Activated CD8-positive, alpha-beta memory T cell treated with anti-CD3 and anti-CD28 coated beads, Interleukin-2, amount 50 U/mL, for 24 hours (primary cell): ENCODE data around the gene GPR55.

Source experiments
- DNase-seq: peaks from one replicate; pipeline ENCODE4 v3.0.0-alpha.2; 2020; ENCODE audit errors: extremely low read depth

Gene GPR55

DNA sequence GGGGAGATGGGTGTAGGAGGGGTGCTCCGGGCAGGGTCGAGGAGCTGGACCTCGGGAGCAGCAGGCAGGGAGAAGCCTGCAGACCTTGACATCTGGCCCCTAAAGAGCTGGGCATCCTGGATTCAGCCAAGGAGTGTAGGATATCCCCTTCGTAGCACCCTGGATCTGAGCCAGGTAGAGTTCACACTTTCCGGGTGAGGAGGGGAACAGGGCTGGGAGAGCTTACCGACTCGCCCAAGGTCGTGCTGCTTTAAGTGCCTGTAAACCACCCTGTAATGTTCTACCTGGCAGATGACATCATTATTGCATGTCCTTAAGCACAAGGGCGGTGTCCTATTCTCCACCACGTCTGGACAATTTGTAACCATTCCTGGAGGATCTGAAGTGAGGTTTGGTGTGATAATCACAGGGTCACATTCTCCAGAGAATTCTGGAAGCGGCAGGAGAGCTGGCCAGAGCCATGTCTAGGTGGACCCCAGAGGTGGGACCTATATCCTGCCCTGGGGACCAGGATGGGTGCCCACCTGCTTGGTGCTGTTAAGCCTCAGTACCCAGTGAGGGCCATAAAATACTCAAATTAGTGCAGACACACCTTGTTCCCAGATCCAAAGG lies 45.7 kb downstream of the GPR55 start:
- DNase-seq: no peak

DNA sequence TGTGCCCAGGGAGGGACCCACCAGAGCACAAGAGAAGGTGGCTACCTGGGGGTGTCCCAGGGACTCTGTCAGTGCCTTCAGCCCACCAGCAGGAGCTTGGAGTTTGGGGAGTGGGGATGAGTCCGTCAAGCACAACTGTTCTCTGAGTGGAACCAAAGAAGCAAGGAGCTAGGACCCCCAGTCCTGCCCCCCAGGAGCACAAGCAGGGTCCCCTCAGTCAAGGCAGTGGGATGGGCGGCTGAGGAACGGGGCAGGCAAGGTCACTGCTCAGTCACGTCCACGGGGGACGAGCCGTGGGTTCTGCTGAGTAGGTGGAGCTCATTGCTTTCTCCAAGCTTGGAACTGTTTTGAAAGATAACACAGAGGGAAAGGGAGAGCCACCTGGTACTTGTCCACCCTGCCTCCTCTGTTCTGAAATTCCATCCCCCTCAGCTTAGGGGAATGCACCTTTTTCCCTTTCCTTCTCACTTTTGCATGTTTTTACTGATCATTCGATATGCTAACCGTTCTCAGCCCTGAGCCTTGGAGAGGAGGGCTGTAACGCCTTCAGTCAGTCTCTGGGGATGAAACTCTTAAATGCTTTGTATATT lies 46.3 kb downstream of the GPR55 start:
- no peak for DNase-seq

DNA sequence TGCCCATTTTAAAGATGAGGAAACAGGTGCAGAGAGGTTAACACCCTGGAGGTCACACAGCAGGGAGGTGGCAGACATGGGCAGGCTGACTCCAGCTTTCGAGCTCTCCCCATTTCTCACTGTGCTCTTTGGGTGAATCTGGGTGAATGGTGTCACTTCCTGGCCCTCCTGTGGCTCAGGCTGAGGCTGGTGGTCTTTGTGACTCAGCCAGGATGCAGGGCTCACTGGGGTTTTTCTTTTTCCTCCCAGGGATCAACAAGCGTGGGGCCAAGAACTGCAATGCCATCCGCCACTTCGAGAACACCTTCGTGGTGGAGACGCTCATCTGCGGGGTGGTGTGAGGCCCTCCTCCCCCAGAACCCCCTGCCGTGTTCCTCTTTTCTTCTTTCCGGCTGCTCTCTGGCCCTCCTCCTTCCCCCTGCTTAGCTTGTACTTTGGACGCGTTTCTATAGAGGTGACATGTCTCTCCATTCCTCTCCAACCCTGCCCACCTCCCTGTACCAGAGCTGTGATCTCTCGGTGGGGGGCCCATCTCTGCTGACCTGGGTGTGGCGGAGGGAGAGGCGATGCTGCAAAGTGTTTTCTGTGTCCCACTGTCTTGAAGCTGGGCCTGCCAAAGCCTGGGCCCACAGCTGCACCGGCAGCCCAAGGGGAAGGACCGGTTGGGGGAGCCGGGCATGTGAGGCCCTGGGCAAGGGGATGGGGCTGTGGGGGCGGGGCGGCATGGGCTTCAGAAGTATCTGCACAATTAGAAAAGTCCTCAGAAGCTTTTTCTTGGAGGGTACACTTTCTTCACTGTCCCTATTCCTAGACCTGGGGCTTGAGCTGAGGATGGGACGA lies 47.1 kb downstream of the GPR55 start:
- peak; percentile 38 for DNase-seq

DNA sequence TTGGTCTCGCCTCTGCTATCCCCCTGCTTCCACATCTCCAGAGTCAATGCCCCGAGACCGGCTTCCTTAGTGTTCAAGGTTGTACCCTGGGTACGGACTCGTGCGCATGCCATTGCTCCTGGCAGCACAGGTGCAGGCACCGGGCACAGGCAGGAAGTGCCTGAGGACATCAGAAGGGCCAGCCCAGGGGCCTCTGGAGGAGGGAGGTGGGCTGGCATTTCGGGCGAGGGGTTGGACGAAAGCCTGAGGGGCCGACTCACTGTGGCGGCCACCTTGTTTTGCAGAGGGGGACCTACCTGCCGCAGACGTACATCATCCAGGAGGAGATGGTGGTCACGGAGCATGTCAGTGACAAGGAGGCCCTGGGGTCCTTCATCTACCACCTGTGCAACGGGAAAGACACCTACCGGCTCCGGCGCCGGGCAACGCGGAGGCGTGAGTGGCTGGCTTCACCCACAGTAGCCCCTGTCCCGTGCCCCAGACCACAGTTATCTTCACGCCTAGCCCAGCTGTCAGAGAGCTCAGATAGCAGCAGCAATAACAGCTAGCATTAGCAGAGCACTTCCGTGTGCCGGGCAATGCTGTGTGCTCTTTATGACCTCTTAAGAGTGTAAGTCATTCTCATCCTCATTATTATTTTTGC lies 47.8 kb downstream of the GPR55 start:
- DNase-seq: no peak

DNA sequence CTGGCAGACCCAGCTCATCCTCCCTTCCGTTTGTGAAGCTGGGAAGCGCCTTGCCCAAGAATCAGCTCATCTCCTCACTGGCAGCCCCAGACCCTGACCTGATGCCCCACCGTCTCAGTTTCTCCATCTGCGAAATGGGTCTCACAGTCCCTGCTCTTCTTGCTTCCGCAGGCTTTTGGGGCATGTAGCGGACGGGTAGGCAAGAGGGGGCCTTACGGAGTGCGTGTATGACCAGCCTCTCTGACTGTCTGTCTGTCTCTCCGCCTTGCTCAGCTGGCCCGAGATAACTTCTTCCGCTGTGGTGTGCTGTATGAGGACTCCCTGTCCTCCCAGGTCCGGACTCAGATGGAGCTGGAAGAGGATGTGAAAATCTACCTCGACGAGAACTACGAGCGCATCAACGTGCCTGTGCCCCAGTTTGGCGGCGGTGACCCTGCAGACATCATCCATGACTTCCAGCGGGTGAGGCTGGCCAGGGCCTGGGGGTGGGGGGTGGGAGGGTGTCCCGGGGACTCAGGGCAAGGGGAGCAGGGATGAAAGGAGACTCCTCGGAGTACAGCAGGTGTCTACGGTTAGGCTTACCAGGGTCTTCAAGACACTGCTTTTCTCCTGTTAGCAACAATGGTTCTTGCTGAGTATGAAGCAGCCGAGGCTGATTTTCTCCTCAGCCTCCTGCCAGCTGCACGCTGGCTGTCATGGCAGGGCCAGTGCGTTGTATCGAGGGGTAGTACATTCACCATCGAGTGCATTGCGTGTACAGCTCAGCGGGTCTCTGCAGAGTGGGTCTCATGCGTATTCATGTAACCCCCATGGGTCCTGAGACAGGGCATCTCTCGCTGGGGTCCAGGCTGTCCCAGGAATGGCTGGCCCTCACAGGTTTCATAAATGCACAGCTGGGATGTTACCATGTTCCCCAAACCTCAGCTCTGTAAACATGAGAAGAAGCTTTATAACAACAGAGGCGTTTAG lies 49.4 kb downstream of the GPR55 start:
- DNase-seq: no peak

DNA sequence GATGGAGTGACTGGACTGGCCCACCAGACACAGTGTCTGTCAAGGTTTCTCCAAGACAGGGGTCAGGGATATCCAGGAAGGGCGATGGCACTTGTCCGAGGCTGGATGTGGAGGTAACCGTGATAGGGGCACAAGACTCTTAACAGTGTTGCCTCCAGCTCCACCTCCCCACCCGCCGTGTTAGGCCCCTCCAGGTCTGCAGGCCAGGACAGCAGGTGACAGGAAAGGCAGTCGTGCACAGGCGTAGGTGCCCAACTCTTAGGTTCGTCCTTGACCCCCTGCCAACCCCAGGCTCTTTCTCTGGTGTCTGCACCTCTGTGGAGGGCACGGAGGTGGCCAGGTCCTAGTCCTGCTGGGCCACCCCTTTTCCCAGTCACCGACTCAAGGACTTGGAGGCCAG lies 50.2 kb downstream of the GPR55 start:
- no peak for DNase-seq

DNA sequence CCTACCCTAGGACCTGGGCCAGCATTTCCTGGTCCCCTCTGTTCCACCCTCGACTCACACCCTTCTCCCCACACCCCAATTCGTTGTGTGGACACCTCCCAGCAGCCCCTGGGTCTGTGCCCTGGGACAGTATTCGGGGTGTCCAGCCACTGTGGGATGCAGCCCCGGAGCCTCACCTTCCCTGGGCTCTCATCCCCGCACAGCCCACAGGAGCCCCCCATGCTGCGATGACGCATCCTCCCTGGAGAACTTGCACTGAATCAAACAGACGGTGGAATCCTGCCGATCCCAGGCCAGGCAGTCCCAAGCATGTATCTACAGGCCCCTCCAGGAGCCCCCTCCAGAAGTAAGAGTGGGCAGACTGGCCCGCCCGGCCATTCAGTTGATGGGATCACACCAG lies 50.6 kb downstream of the GPR55 start:
- no peak for DNase-seq

DNA sequence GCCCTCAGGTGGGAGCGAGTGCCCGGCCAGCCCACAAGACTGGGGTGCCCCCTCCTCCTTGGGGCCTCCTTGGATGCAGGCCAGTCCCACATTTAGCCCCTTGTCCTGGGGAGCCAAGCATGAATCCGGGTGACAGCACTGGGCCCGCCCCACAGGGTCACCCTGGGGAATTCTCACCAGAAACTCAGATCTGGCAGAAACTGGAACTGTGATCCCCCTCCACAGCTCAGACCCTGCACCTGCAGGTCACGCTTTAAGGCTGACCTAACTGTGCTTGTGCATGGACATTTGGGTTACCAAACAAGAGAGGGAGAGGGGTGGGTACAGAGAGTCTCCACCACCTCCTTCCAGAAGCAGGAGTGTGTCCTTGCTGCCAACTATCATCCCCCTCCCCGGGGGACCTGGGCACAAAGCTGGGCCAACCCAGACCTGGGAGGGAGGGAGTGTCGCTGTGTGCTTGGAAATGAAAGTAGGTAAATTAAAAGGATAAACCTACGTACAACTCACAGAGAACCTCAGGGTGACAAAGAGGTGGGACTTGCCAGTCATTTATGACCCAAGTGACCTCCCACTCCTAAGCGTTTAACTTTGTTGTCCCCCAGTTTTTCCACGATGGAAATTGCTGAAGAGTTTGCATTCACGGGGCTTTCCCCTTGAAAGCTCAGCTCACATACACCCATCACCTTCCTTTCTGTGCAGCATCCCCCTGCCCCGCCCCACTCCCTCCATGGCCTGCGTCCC lies 51.2 kb downstream of the GPR55 start:
- no peak for DNase-seq

DNA sequence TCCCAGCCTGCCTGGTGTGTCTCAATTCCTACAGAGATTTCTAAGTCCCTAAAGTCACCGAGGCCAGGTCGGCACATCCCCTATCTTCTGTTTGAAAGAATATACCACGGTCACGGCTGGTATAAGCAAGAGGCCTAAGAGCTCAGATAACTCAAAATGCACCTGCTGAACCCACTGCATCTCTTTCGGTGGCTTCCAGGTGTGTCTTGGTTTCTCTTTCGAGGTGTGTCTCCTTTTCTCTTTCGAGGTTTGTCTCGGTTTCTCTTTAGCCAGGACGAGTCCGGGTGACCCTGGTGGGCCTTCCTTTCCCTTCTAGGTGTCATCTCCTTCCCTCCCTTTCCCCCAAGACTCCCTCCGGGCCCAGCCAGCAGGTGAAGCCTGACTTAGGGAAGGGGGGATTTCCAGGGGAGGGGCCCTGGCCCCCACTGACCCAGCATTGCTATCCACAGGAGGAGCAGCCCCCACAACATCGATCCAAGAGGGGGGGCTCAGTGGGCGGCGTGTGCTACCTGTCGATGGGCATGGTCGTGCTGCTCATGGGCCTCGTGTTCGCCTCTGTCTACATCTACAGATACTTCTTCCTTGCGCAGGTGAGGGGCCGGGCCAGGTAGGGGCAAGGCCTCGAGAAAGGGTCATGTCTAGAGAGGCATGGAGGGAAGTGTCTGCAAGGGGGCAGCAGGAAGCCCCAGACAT lies 51.9 kb downstream of the GPR55 start:
- no peak for DNase-seq

DNA sequence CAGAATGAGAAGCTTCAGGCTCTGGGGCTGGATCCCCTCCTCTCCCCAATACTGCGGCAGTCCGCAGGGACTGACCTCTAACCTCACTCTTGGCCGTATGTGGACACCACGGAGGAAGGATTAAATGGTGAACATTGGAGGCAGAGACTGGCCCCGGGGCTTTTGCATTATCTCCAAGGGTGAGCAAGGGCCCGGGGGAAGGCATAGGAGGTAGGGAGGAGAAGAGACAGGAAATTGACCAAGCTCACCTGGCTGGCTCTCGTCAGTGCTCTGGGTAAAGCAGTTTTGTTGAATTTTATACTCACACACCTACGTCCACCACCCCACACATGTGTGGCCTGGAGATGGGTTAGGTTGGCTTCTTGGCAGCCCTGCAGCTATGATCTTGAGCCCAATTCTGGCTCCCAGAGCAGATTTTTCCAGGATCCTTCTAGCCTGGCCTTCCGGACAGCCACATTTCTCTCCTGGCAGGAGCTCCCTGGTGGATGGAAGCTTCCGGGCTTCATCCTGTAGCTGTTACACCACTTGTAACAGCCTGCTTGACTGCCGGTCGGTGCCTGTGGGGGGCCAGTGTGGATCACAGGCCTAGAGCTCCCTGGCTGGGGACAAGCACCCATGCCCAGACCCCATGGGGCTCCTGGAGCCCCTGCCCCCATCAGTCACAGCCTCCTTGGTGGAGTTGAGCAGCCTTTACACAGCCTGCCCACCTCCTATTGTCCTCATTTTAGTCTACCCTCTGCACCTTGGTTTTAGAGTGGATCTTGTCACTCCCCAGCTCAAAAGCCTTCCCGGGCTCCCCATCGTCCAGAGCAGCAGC lies 52.7 kb downstream of the GPR55 start:
- DNase-seq: no peak

DNA sequence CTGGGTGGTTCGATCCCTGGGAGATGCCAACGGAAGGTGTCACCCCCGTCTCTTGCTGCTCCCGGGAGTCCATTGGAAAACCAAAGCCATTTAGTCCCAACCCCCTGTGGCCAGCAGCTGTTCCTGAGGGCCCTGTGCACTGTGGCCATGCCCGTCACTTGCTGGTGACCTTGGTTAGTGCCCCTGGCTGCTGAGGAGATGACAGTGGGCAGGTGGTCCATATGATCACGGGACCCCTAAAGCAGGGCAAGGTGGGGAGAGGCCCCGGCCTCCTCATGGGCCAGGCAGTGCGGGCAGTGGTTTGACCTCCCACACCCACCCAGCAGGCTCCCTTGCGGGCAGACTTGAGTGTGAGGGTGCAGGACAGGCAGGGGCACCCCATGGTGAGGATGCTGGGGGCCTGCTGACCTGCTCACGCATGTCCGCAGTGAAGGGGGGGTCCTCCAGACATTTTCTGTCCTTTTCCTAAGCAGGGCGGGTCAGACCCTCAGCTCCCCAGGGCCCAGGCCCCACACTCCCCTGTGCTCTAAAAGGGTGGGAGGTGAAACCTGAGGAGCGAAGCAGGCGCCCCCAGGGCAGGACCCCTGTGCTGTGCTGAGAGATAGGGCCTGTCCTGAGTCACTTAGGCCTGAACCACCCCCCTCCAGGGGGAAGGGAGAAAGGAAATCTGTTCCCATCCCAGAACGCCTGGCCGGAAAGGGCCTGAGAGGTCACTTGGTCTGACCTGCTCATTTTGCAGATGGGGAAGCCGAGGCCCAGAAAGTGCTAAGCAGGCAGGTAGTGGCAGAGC lies 53.5 kb downstream of the GPR55 start:
- DNase-seq: no peak

DNA sequence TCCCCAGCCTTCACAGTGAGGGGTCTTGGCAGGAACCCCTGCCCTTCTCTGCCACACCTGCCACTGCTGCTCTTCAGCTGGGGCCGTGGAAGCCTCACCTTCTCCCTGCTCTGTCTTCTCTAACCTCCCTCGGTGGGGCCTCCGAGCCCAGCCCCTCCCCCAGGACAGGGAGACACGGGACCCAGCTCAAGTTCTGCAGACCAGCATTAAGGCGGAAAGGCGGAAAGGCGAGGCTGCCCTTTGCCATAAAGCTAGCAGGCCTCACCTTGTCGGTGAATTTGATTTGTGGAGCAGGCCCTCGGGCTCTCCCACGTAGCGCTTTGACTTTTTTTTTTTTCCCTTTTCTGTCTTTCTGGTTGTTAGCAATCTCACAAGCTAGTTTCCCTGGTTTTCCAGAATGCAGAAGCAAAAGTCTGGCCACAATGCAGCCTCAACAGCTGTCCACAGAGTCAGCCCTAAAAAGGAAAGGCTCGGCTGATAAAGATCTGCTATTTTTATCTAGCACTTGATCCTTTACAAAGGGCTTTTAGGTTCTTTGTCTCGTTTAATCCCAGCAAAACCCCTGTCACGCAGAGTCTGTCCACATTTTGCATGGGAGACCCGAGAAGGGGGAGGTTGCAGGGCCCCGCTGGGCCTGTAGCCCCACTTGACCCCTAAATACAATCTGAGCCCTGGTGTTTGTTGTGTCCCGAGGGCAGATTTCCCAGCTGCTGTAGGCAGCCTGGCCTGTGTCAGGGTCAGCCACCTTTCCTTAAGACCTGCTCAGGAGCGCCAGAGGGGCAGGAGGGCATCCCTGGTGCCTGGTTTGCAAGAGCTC lies 54.3 kb downstream of the GPR55 start:
- no peak for DNase-seq

DNA sequence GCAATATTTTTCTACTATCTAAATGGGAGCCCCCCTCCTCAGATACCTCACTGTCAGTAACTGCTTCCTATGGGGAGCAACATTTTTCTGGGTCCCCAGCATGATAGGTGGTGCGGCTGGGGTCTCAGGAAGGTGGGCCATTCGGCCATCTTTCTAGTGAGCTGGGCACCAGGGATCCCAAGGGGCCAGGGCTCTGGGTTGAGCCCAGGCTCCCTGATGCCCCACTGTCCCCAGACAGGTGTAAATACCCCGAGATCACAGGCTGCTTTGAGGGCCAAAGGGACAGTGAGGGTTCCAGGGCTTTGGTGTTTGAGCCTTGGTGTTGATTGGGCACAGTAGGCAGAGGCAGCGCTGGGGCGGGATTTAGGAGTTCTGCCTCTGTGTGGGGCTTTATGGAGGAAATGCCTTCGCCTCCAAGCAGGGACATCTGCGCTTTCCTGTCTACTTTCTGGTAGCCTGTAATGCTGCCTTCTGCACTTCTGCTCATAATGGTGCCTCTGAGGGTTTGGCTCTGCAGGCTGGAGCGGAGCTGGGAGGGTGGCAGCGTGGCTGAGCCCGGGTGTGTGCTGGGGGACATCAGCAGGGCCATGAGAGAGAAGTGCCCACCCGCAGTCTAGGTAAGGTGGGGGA lies 55.0 kb downstream of the GPR55 start:
- no peak for DNase-seq

DNA sequence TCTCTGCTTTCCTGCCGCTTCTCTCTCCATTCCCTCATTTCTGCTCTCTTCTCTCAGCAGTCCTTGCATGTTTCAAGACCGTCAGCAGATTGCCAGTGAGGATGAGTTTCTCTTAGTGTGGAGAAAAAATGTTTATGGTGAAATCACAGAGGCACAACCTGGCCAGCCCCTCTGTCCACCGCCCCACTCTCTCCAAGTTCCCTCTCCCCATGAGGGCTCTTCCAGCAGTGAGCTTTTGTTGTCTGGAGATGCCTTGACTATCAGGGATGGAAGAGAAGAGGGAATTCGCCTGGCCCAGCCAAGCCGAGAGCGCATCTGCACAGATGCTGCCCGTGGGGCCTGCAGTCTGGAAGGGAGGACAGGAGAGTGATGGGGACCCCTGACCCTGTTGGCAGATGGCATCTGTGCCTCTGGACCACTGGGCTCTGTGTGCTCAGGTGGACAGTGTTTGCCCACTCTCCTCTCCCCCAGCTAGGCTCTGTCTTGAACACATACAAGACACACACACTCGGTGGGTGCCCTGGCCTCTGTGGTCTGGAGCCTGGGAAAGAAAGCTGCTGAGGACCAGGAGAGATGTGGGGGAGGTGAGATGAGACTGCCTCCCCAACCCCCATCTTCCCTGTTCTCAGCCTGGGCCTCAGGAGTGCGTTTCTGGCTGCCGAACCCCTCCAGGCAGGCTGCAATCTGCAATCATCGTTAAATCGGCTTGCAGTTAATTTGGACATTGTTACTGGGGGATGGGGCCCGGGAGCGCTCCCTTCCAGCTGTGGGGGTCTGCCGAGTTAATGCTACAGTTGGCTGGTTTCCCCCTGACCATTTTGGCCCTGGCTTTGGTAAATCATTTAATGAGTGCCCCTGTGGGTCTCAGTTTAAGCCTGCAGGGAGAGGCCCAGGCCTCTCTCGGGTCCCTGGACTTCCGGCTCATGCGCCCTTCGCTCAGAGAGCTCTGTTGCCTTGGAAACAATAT lies 55.8 kb downstream of the GPR55 start:
- DNase-seq: no peak

DNA sequence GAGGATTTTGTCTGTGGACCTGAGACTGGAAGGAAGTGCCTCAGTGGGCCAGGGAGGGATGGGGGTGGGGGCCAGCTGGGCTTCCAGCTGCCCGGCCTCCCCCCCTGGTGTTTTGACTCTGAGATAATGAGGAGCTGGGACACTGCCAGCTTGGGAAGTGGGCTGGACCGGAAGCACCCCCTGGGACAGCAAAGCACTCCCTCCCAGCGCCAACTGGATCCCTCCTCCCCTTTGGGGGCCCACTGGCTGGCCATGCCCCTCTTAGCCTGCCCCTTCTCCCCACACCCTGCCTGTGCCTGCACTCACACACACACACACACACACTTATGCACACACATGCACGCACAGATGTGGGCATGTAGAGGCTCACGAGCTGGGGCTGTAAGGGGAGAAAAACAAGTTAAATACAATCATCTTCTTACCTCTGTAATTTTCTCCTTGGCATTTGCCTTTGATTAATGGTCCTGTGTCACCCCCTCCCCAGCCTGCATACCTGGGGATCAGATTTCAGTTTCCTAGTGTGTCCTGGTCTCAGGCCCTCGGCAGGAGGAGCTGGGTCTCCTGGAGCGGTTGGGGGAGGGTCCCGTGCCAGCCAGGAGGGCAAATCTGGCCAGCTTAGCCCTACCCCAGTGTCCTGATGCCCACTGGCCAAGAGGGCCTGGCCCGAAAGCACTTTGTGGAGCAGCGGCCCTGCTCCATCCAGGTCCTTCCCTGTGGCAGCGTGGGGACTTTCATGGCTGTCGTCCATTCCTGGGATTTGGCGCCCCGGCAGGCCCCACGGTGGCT lies 56.7 kb downstream of the GPR55 start:
- DNase-seq: no peak
